ENCODE measurements around the gene RGL4.

- TF ChIP-seq CHD2 (IDR thresholded peaks at IDR 0.05; ENCODE audit: low read depth, low read length) (no peak), ETV5 (CRISPR knock-in tag; IDR thresholded peaks at IDR 0.05; ENCODE audit: borderline replicate concordance) (no peak), POLR2G (IDR thresholded peaks at IDR 0.05; ENCODE audit: low read depth, low read length) (no peak)
Measured at GRCh38 chr22:23682077-23682476, 8.7 kb upstream of the RGL4 start.
